Ovary (tissue), 9 donors: ENCODE measurements around the gene CPED1. TPM values are rescaled to one million over a fixed set of nuclear protein-coding genes. Genes with fewer than 3 reads are reported as not detected.

ENCODE experiments used
- DNase-seq, 5 donors: peaks; one replicate each; pipeline ENCODE4 v3.0.0-alpha.2; 2019 to 2020
- H3K27ac ChIP-seq, 2 donors: fragments of 200-600 bp; one replicate each; pipeline versions ENCODE4 v1.5.1 to v1.8.0; 2019 to 2022
- H3K27me3 ChIP-seq: fragments of 200-600 bp; one replicate; pipeline ENCODE4 v1.8.0; 2022
- H3K36me3 ChIP-seq: fragments of 200-600 bp; sonication (generic); one replicate; pipeline ENCODE4 v1.5.1; 2019
- H3K4me1 ChIP-seq: one replicate; pipeline ENCODE4 v1.8.1; 2013; ENCODE audit warnings: mild to moderate bottlenecking, moderate library complexity; ENCODE audit not compliant: insufficient read depth
- H3K4me3 ChIP-seq: fragments of 200-600 bp; sonication (generic); one replicate; pipeline ENCODE4 v1.5.1; 2017
- H3K9me3 ChIP-seq, 2 donors: fragments of 200-600 bp in 1 of 2; sonication (generic) in 1 of 2; one replicate each; pipeline versions ENCODE4 v1.5.1 to v1.8.1; 2013 to 2019; ENCODE audit warnings: mild to moderate bottlenecking in 1 of 2, moderate library complexity in 1 of 2
- CTCF ChIP-seq, 3 donors: fragments of 450-650 bp in 2 of 3; fragments of 200-600 bp in 1 of 3; IDR thresholded peaks; one replicate each; pipeline versions ENCODE4 v1.5.1 to v1.8.0; 2016 to 2022; ENCODE audit warnings: antibody characterized with exemption in 3 of 3, mild to moderate bottlenecking in 1 of 3
- EP300 ChIP-seq: sonication (generic); formaldehyde crosslinking; IDR thresholded peaks from one replicate; pipeline ENCODE4 v1.6.1; 2017; ENCODE audit warnings: antibody characterized with exemption
- POLR2A ChIP-seq: fragments of 450-650 bp; IDR thresholded peaks from one replicate; pipeline ENCODE4 v1.6.1; 2017; ENCODE audit warnings: antibody characterized with exemption, mild to moderate bottlenecking, moderate library complexity
- WGBS, 3 donors: extraction: QIAGEN DNeasy Blood & Tissue Kit in 1 of 3; methylation state at CpG; one replicate each; pipeline versions ENCODE4 v1.1.5 to v1.1.7; 2013 to 2017; 5-methylcytosine and 5-hydroxymethylcytosine counted together
- intact Hi-C, 4 donors: fragments of 100-400 bp; cut with DNase I; formaldehyde crosslinking; loops; one replicate each; pipeline versions ENCODE4 v1.11.0 to v1.15.1; 2022 to 2023
- polyA plus RNA-seq, 2 donors: library from polyadenylated mRNA; stranded (reverse); fragments of 200-250 nt in 1 of 2; fragments of 350-450 nt in 1 of 2; fragmentation: Illumina TruSeq in 1 of 2; extraction: RNeasy Lipid Tissue Mini Kit (QIAGEN cat#74804) in 1 of 2; gene quantifications; one replicate each; pipeline ENCODE4 v1.2.3, GENCODE V29; 2013 to 2014
- total RNA-seq, 7 donors: library from RNA; depleted of rRNA in 2 of 7; stranded (reverse); fragments of >200 nt in 2 of 7; fragmentation: NEBNext Ultra II Directional in 3 of 7; extraction: Animal tissue kit (Norgen Biotek cat#: 25700) in 3 of 7; gene quantifications; one replicate each; pipeline versions ENCODE4 v1.1.0 to v1.2.4, GENCODE V29; 2016 to 2023
- donor health status: DM: no; HTN: no; CAD: no; lungs with moderate emphysema.
- donor health status: DM: no; HTN: no; CAD: no.
- donor health status: Bipolar disorder and iron deficiency.
- donor health status: DM: yes; HTN: yes; CAD: no.
- donor health status: DM: no; HTN: no; CAD: no.
- donor health status: DM: yes; HTN: yes; CAD: no.

The CPED1 gene
- total and polyA plus RNA-seq, 9 donors = 42.1 to 127 (median 88.8) TPM

DNA sequence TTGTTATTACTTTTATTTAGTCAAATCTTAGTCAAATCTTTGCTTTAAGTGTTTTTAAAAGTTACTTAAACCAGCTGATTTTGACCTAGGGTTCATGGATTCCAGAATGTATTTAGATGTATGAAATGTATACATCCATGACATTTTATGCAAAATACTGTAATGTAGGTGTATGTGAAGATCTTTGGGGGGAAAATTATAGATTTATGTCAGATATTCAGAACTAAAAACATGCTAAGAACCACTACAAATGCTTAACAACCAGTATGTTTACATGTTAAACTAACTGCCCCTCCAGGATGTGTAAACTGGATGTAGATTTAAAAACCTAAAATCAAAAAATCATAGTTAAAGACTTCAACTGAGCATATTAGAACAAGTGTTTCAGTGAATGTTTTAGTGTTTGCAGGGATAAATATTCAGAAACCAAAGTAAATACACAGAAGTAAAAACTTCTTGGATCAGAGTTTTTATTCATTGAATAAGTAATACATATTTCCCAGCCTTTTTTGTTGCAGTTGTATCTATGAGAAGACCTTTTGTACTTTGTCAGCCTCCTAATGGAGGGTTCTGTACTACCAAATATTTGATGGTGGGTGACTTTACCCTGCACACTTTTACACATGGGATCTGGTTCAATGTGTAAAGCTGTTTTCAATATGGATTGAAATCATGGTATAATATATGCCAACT, 3.9 kb downstream of the CPED1 start:
- TF ChIP-seq CTCF (IDR thresholded peaks at IDR 0.05) = no peak
- no peak for TF ChIP-seq POLR2A
- no peak for TF ChIP-seq EP300
- no peaks in the 10 kb centered on the region for H3K27me3 ChIP-seq
- H3K36me3 ChIP-seq = no peaks in the 10 kb centered on the region
- H3K4me1 ChIP-seq = peaks cover 10% of the 10 kb centered on the region
- H3K27ac ChIP-seq = peak overlapping the region in 1 of 2 donors; percentile 79
- peak overlapping the region; percentile 43 for H3K4me3 ChIP-seq
- H3K9me3 ChIP-seq = no peaks in the 10 kb centered on the region
- no peak for DNase-seq
- intact Hi-C loops = no loop called here

GRCh38 chr7:120992965-120993494, 4.5 kb downstream of the CPED1 start:
- no peak for DNase-seq
- Histone ChIP-seq H3K36me3 (no peaks in the 10 kb centered on the region), H3K4me1 (peaks cover 10% of the 10 kb centered on the region), H3K4me3 (peak overlapping the region; percentile 43), H3K27ac (no peak overlapping the region), H3K9me3 (no peaks in the 10 kb centered on the region), H3K27me3 (no peaks in the 10 kb centered on the region)
- intact Hi-C loops = no loop called here
- TF ChIP-seq EP300 (no peak), POLR2A (no peak), CTCF (IDR thresholded peaks at IDR 0.05) (no peak)

GRCh38 chr7:120993553-120994191, 5.2 kb downstream of the CPED1 start:
- Histone ChIP-seq H3K27me3 (no peaks in the 10 kb centered on the region), H3K27ac (no peak overlapping the region), H3K4me3 (no peak overlapping the region), H3K36me3 (no peaks in the 10 kb centered on the region), H3K4me1 (peaks cover 10% of the 10 kb centered on the region), H3K9me3 (no peaks in the 10 kb centered on the region)
- no peak for DNase-seq
- TF ChIP-seq POLR2A = no peak
- TF ChIP-seq CTCF (IDR thresholded peaks at IDR 0.05) = no peak
- TF ChIP-seq EP300 = no peak
- WGBS, 3 donors = 78 to 85% (median 80%) methylated on average over 5 of the region's 5 CpGs
- intact Hi-C loops = no loop called here

GRCh38 chr7:120994512-120995410, 6.2 kb downstream of the CPED1 start:
- Histone ChIP-seq H3K9me3 (no peaks in the 10 kb centered on the region), H3K4me1 (peaks cover 10% of the 10 kb centered on the region), H3K27ac (no peak overlapping the region), H3K4me3 (no peak overlapping the region), H3K36me3 (no peaks in the 10 kb centered on the region), H3K27me3 (no peaks in the 10 kb centered on the region)
- WGBS, 3 donors = 89 to 96% (median 93%) methylated on average over 5 of the region's 5 CpGs
- DNase-seq = no peak
- TF ChIP-seq CTCF (IDR thresholded peaks at IDR 0.05) (no peak), EP300 (no peak), POLR2A (no peak)
- intact Hi-C loops = no loop called here
